ENCODE results near the gene GALNT6. TPM values are rescaled to one million over a fixed set of nuclear protein-coding genes. Genes with fewer than 3 reads are reported as not detected.

Gene GALNT6
- total RNA-seq, 1 experiment from 2014 or later: 101 TPM

DNA sequence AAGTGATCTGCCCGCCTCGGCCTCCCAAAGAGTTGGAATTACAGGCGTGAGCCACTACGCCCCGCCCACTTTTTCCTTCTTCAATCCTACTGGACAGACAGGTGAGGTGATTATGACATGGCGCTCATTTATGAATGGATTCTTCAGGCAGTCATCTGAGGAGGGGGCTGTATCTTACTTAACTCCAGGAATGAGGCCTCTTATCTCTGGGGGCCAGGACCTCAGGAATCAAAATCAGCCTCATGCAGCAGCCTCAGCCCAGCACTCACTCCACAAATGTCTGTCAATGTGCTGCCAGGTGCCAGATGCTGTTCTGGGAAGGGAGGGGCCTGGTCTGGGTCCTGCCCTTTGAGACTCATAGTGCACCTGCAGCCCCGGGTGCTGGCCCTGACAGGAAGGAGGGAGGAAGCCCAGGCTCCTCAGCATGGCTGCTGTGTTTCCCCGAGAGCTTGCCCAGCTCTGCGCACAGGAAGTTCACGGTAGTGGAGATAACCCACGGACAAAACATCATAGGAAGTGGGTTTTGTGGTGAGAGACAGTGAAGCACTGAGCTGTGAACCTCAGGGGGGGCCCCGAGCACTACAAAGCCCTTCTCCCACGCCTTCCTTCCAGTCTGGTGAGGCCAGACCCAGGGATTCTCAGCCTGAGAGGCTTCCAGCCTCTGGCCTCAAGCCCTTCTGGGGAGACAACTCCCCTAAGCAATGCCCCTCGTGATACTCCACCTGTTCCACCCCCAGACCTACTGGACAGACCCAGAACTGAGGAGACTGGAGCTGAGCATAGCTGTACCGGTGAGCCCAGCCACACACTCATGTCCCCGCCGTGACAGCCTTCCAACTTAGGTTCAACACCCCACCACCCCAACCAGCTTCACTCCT, 22.3 kb downstream of the GALNT6 start:
- ChIA-PET POLR2A (ENCODE audit: unreplicated experiment) (no interaction called here), CTCF (interaction anchor here (0.5 kb wide), 1 partner anchor 50 kb away, joined by 3 read pairs; no protein-coding TSS in a partner anchor)
- H4K20me1 ChIP-seq (ENCODE audit: low read length): no peaks in the 10 kb centered on the region
- H3K4me3 ChIP-seq (ENCODE audit: low read length): no peak overlapping the region
- no peak overlapping the region for H2AFZ ChIP-seq (ENCODE audit: low read length)
- H3K27ac ChIP-seq (ENCODE audit: low read length): no peak overlapping the region
- no TSS peak for BruUV-seq (replicated peaks)
- peaks cover 42% of the 10 kb centered on the region for H3K4me1 ChIP-seq (ENCODE audit: insufficient read depth, low read length)
- peaks cover 14% of the 10 kb centered on the region for H3K79me2 ChIP-seq (ENCODE audit: low read length)
- TF ChIP-seq EZH2 (IDR thresholded peaks at IDR 0.05; ENCODE audit: low read length, unreplicated experiment) (no peak), EZH2phosphoT487 (IDR thresholded peaks at IDR 0.05; ENCODE audit: borderline replicate concordance, low read length) (no peak)
- TF ChIP-seq, protein P1, sequence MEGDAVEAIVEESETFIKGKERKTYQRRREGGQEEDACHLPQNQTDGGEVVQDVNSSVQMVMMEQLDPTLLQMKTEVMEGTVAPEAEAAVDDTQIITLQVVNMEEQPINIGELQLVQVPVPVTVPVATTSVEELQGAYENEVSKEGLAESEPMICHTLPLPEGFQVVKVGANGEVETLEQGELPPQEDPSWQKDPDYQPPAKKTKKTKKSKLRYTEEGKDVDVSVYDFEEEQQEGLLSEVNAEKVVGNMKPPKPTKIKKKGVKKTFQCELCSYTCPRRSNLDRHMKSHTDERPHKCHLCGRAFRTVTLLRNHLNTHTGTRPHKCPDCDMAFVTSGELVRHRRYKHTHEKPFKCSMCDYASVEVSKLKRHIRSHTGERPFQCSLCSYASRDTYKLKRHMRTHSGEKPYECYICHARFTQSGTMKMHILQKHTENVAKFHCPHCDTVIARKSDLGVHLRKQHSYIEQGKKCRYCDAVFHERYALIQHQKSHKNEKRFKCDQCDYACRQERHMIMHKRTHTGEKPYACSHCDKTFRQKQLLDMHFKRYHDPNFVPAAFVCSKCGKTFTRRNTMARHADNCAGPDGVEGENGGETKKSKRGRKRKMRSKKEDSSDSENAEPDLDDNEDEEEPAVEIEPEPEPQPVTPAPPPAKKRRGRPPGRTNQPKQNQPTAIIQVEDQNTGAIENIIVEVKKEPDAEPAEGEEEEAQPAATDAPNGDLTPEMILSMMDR (conservative IDR thresholded peaks at IDR 0.05; ENCODE audit: low read depth, low read length): no peak
- H3K9me2 ChIP-seq (replicated peaks; ENCODE audit: low read length): no peaks in the 10 kb centered on the region
- DNase-seq: no peak
- H3K9ac ChIP-seq (ENCODE audit: low read length): no peak overlapping the region
- intact Hi-C loops (cut with micrococcal nuclease): no loop called here
- no peaks in the 10 kb centered on the region for H3K27me3 ChIP-seq (ENCODE audit: low read length)
- peaks cover 12% of the 10 kb centered on the region for H3F3A ChIP-seq (ENCODE audit: low read length, unreplicated experiment)
- ATAC-seq: no peak
- peaks cover 45% of the 10 kb centered on the region for H3K36me3 ChIP-seq (ENCODE audit: low read depth, low read length)
- no peak overlapping the region for H3K4me2 ChIP-seq (ENCODE audit: low read length)
- no peaks in the 10 kb centered on the region for H3K9me3 ChIP-seq (ENCODE audit: low read length)

DNA sequence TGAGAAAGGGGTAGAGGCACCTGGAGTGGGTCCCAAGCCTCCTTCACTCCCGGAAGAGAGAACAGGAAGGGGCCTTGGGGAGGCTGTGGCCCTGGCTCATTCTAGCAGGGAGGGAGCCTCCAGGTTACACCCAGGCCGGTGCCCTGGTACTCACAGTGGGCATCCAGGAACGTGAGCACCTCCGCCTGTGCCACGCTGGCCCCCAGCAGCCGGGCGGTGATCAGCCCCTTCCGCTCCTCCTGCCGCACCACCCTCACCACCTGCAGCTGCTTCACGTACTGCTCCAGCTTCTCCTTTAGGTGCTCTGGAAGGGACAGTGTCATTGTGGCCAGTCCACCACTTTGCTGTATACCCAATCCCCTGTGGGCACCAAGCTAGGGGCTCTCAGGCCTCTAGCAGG, 25.9 kb downstream of the GALNT6 start:
- Histone ChIP-seq H3K27me3 (ENCODE audit: low read length) (no peaks in the 10 kb centered on the region), H3K9ac (ENCODE audit: low read length) (no peak overlapping the region), H3F3A (ENCODE audit: low read length, unreplicated experiment) (no peaks in the 10 kb centered on the region), H3K4me3 (ENCODE audit: low read length) (no peak overlapping the region), H4K20me1 (ENCODE audit: low read length) (no peaks in the 10 kb centered on the region), H3K4me1 (ENCODE audit: insufficient read depth, low read length) (peaks cover 14% of the 10 kb centered on the region), H3K36me3 (ENCODE audit: low read depth, low read length) (peaks cover 36% of the 10 kb centered on the region), H2AFZ (ENCODE audit: low read length) (no peak overlapping the region), H3K4me2 (ENCODE audit: low read length) (no peak overlapping the region), H3K9me3 (ENCODE audit: low read length) (no peaks in the 10 kb centered on the region), H3K79me2 (ENCODE audit: low read length) (peaks cover 10% of the 10 kb centered on the region), H3K9me2 (replicated peaks; ENCODE audit: low read length) (no peaks in the 10 kb centered on the region), H3K27ac (ENCODE audit: low read length) (no peak overlapping the region)
- TF ChIP-seq EZH2 (IDR thresholded peaks at IDR 0.05; ENCODE audit: low read length, unreplicated experiment) (no peak), EZH2phosphoT487 (IDR thresholded peaks at IDR 0.05; ENCODE audit: borderline replicate concordance, low read length) (no peak)
- TF ChIP-seq, protein P1 (conservative IDR thresholded peaks at IDR 0.05; ENCODE audit: low read depth, low read length): no peak
- no peak for ATAC-seq
- no TSS peak for BruUV-seq (replicated peaks)
- intact Hi-C loops (cut with micrococcal nuclease): no loop called here
- no peak for DNase-seq
- CTCF ChIA-PET: no interaction called here
- POLR2A ChIA-PET (ENCODE audit: unreplicated experiment): no interaction called here

- H4K20me1 ChIP-seq (ENCODE audit: low read length): no peaks in the 10 kb centered on the region
- H3K4me1 ChIP-seq (ENCODE audit: insufficient read depth, low read length): 0 out of 2 replicates have a peak, but pooled peaks cover 2% of the 10 kb centered on the region
- no peaks in the 10 kb centered on the region for H3K9me3 ChIP-seq (ENCODE audit: low read length)
- DNase-seq (no peak), ATAC-seq (no peak)
- no peak overlapping the region for H3K4me2 ChIP-seq (ENCODE audit: low read length)
- ChIA-PET POLR2A (ENCODE audit: unreplicated experiment) (no interaction called here), CTCF (no interaction called here)
- H3K27ac ChIP-seq (ENCODE audit: low read length): no peak overlapping the region
- intact Hi-C loops (cut with micrococcal nuclease): no loop called here
- H3K9ac ChIP-seq (ENCODE audit: low read length): no peak overlapping the region
- H3F3A ChIP-seq (ENCODE audit: low read length, unreplicated experiment): no peaks in the 10 kb centered on the region
- no TSS peak for BruUV-seq (replicated peaks)
- no peaks in the 10 kb centered on the region for H3K9me2 ChIP-seq (replicated peaks; ENCODE audit: low read length)
- H2AFZ ChIP-seq (ENCODE audit: low read length): no peak overlapping the region
- peaks cover 36% of the 10 kb centered on the region for H3K36me3 ChIP-seq (ENCODE audit: low read depth, low read length)
- TF ChIP-seq EZH2phosphoT487 (IDR thresholded peaks at IDR 0.05; ENCODE audit: borderline replicate concordance, low read length) (no peak), EZH2 (IDR thresholded peaks at IDR 0.05; ENCODE audit: low read length, unreplicated experiment) (no peak)
- TF ChIP-seq, protein P1 (conservative IDR thresholded peaks at IDR 0.05; ENCODE audit: low read depth, low read length): no peak
- no peaks in the 10 kb centered on the region for H3K79me2 ChIP-seq (ENCODE audit: low read length)
- H3K4me3 ChIP-seq (ENCODE audit: low read length): no peak overlapping the region
- no peaks in the 10 kb centered on the region for H3K27me3 ChIP-seq (ENCODE audit: low read length)
These were observed 27.2 kb downstream of the GALNT6 start for GRCh38 chr12:51364001-51364400.

Data from PC-3 (cell line).